ENCODE results near the gene CAPN1.

GRCh38 chr11:65225279-65226102 is 43.8 kb downstream of the CAPN1 start:
- TF ChIP-seq CTCF (conservative IDR thresholded peaks at IDR 0.05; ENCODE audit: low read depth, low read length) (peak; percentile 55), CEBPB (IDR thresholded peaks at IDR 0.05; ENCODE audit: low read depth, low read length) (no peak), POLR2A (IDR thresholded peaks at IDR 0.05; ENCODE audit: low read depth, low read length) (no peak), NFE2L2 (IDR thresholded peaks at IDR 0.05; ENCODE audit: low read depth, low read length) (no peak), RCOR1 (IDR thresholded peaks at IDR 0.05; ENCODE audit: insufficient replicate concordance, low read length) (no peak), RAD21 (IDR thresholded peaks at IDR 0.05; ENCODE audit: low read length) (peak; percentile 62), FOS (IDR thresholded peaks at IDR 0.05; ENCODE audit: low read depth, low read length) (no peak), MAZ (IDR thresholded peaks at IDR 0.05; ENCODE audit: borderline replicate concordance, low read depth, low read length) (no peak)
